ENCODE data around the gene CLEC4F. TPM values are rescaled to one million over a fixed set of nuclear protein-coding genes. Genes with fewer than 3 reads are reported as not detected.

The CLEC4F gene
- total and polyA plus RNA-seq, 2 experiments from 2014 or later: not detected

- DNase-seq (ENCODE audit: low spot score): peak; percentile 45
- Histone ChIP-seq H2AFZ (peak overlapping the region; percentile 52; the same call in 1 of the 2 replicates), H3K9me2 (ENCODE audit: insufficient read depth) (no peaks in the 10 kb centered on the region), H3K4me2 (0 out of 2 replicates have a peak overlapping the region, but pooled peaks have one; percentile 14), H3K27ac (ENCODE audit: low read depth) (no peak overlapping the region), H4K20me1 (replicated peaks; ENCODE audit: insufficient read depth) (no peaks in the 10 kb centered on the region), H3K4me1 (ENCODE audit: insufficient read depth) (no peaks in the 10 kb centered on the region), H3F3A (replicated peaks; ENCODE audit: low read depth) (no peaks in the 10 kb centered on the region), H3K4me3 (no peak overlapping the region), H3K79me2 (replicated peaks; ENCODE audit: insufficient read depth) (no peaks in the 10 kb centered on the region), H3K36me3 (ENCODE audit: insufficient read depth) (no peaks in the 10 kb centered on the region), H3K27me3 (ENCODE audit: insufficient read depth) (no peaks in the 10 kb centered on the region)
- Mint-ChIP-seq H3K27ac (no peak overlapping the region), H3K27me3 (ENCODE audit: insufficient read depth, low read depth, poor library complexity) (peaks cover 18% of the 10 kb centered on the region), H3K4me1 (peaks cover 2% of the 10 kb centered on the region; the same call in 1 of the 3 replicates), H3K4me3 (no peak overlapping the region), H3K9me3 (peaks cover 10% of the 10 kb centered on the region), H3K36me3 (ENCODE audit: low read depth) (peaks cover 2% of the 10 kb centered on the region)
- peak; percentile 41 for ATAC-seq
- TF ChIP-seq, protein P1, sequence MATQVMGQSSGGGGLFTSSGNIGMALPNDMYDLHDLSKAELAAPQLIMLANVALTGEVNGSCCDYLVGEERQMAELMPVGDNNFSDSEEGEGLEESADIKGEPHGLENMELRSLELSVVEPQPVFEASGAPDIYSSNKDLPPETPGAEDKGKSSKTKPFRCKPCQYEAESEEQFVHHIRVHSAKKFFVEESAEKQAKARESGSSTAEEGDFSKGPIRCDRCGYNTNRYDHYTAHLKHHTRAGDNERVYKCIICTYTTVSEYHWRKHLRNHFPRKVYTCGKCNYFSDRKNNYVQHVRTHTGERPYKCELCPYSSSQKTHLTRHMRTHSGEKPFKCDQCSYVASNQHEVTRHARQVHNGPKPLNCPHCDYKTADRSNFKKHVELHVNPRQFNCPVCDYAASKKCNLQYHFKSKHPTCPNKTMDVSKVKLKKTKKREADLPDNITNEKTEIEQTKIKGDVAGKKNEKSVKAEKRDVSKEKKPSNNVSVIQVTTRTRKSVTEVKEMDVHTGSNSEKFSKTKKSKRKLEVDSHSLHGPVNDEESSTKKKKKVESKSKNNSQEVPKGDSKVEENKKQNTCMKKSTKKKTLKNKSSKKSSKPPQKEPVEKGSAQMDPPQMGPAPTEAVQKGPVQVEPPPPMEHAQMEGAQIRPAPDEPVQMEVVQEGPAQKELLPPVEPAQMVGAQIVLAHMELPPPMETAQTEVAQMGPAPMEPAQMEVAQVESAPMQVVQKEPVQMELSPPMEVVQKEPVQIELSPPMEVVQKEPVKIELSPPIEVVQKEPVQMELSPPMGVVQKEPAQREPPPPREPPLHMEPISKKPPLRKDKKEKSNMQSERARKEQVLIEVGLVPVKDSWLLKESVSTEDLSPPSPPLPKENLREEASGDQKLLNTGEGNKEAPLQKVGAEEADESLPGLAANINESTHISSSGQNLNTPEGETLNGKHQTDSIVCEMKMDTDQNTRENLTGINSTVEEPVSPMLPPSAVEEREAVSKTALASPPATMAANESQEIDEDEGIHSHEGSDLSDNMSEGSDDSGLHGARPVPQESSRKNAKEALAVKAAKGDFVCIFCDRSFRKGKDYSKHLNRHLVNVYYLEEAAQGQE (IDR thresholded peaks at IDR 0.05; ENCODE audit: unreplicated experiment): no peak
- TF ChIP-seq POLR2AphosphoS5 (IDR thresholded peaks at IDR 0.05; ENCODE audit: low read depth) (no peak), ZNF114 (CRISPR knock-in tag; IDR thresholded peaks at IDR 0.05) (no peak)
Observed at GRCh38 chr2:70842401-70842800, 22.0 kb upstream of the CLEC4F start.

- no peak for ATAC-seq
- peaks cover 2% of the 10 kb centered on the region; the same call in 1 of the 3 replicates for H3K4me1 Mint-ChIP-seq
- H3K27ac Mint-ChIP-seq: no peak overlapping the region
- H3K36me3 ChIP-seq (ENCODE audit: insufficient read depth): no peaks in the 10 kb centered on the region
- H3K4me1 ChIP-seq (ENCODE audit: insufficient read depth): no peaks in the 10 kb centered on the region
- no peak overlapping the region for H3K4me3 Mint-ChIP-seq
- H3K9me3 Mint-ChIP-seq: peaks cover 6% of the 10 kb centered on the region
- no peak overlapping the region for H3K4me2 ChIP-seq
- no peaks in the 10 kb centered on the region for H3F3A ChIP-seq (replicated peaks; ENCODE audit: low read depth)
- no peaks in the 10 kb centered on the region for H3K27me3 ChIP-seq (ENCODE audit: insufficient read depth)
- no peak for DNase-seq (ENCODE audit: low spot score)
- no peaks in the 10 kb centered on the region for H4K20me1 ChIP-seq (replicated peaks; ENCODE audit: insufficient read depth)
- no peak overlapping the region for H3K27ac ChIP-seq (ENCODE audit: low read depth)
- H3K4me3 ChIP-seq: no peak overlapping the region
- H3K79me2 ChIP-seq (replicated peaks; ENCODE audit: insufficient read depth): no peaks in the 10 kb centered on the region
- peaks cover 20% of the 10 kb centered on the region for H3K27me3 Mint-ChIP-seq (ENCODE audit: insufficient read depth, low read depth, poor library complexity)
- peaks cover 2% of the 10 kb centered on the region for H3K36me3 Mint-ChIP-seq (ENCODE audit: low read depth)
- H3K9me2 ChIP-seq (ENCODE audit: insufficient read depth): 0 out of 2 replicates have a peak, but pooled peaks cover 4% of the 10 kb centered on the region
- H2AFZ ChIP-seq: no peak overlapping the region
- no peak for TF ChIP-seq EZH2phosphoT487 (IDR thresholded peaks at IDR 0.05; ENCODE audit: unreplicated experiment)
- TF ChIP-seq STAT1 (IDR thresholded peaks at IDR 0.05; ENCODE audit: unreplicated experiment): no peak
- TF ChIP-seq JUNB (IDR thresholded peaks at IDR 0.05; ENCODE audit: unreplicated experiment): no peak
- TF ChIP-seq ZNF331 (CRISPR knock-in tag; IDR thresholded peaks at IDR 0.05; ENCODE audit: low read depth): no peak
- no peak for TF ChIP-seq CREB1 (CRISPR knock-in tag; IDR thresholded peaks at IDR 0.05; ENCODE audit: low read depth)
- TF ChIP-seq, protein P2, sequence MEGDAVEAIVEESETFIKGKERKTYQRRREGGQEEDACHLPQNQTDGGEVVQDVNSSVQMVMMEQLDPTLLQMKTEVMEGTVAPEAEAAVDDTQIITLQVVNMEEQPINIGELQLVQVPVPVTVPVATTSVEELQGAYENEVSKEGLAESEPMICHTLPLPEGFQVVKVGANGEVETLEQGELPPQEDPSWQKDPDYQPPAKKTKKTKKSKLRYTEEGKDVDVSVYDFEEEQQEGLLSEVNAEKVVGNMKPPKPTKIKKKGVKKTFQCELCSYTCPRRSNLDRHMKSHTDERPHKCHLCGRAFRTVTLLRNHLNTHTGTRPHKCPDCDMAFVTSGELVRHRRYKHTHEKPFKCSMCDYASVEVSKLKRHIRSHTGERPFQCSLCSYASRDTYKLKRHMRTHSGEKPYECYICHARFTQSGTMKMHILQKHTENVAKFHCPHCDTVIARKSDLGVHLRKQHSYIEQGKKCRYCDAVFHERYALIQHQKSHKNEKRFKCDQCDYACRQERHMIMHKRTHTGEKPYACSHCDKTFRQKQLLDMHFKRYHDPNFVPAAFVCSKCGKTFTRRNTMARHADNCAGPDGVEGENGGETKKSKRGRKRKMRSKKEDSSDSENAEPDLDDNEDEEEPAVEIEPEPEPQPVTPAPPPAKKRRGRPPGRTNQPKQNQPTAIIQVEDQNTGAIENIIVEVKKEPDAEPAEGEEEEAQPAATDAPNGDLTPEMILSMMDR (conservative IDR thresholded peaks at IDR 0.05; ENCODE audit: low read depth in 2 of 2): no peak
- TF ChIP-seq, protein P1 (IDR thresholded peaks at IDR 0.05; ENCODE audit: unreplicated experiment): no peak
- no peak for TF ChIP-seq ZNF114 (CRISPR knock-in tag; IDR thresholded peaks at IDR 0.05)
- TF ChIP-seq EZH2 (IDR thresholded peaks at IDR 0.05; ENCODE audit: low read depth, unreplicated experiment): no peak
- no peak for TF ChIP-seq NANOG (IDR thresholded peaks at IDR 0.05; ENCODE audit: borderline replicate concordance)
Observed at GRCh38 chr2:70837980-70838925, 17.9 kb upstream of the CLEC4F start.
